GM23338 (cell line): ENCODE data around the gene RSL1D1.

Source experiments
- CREB1 ChIP-seq: fragments of 250-450 bp; sonication (Bioruptor Pico); IDR thresholded peaks from 2 replicates; pipeline ENCODE4 v1.5.0; 2020; ENCODE audit warnings: low read depth, mild to moderate bottlenecking, moderate library complexity
- EZH2 ChIP-seq: fragments of 200-600 bp; sonication (generic); IDR thresholded peaks from one replicate; pipeline ENCODE4 v1.8.0; 2017; ENCODE audit warnings: antibody characterized with exemption, mild to moderate bottlenecking, low read depth; ENCODE audit not compliant: unreplicated experiment
- POLR2AphosphoS5 ChIP-seq: IDR thresholded peaks from 2 replicates; pipeline ENCODE4 v1.6.1; 2016; ENCODE audit warnings: antibody characterized with exemption, low read depth
- ZNF114 ChIP-seq: fragments of 250-450 bp; sonication (Bioruptor Pico); IDR thresholded peaks from 2 replicates; pipeline ENCODE4 v1.5.0; 2020; ENCODE audit warnings: mild to moderate bottlenecking, moderate library complexity
- TF ChIP-seq, protein P1 (sequence below), 2 experiments: fragments of 200-600 bp in 1 of 2; sonication (generic) in 1 of 2; conservative IDR thresholded peaks; 2 replicates each; pipeline versions ENCODE4 v1.5.1 to v1.6.1; 2016 to 2017; ENCODE audit warnings: antibody characterized with exemption in 2 of 2, low read depth in 2 of 2, mild to moderate bottlenecking in 2 of 2, moderate library complexity in 1 of 2

DNA sequence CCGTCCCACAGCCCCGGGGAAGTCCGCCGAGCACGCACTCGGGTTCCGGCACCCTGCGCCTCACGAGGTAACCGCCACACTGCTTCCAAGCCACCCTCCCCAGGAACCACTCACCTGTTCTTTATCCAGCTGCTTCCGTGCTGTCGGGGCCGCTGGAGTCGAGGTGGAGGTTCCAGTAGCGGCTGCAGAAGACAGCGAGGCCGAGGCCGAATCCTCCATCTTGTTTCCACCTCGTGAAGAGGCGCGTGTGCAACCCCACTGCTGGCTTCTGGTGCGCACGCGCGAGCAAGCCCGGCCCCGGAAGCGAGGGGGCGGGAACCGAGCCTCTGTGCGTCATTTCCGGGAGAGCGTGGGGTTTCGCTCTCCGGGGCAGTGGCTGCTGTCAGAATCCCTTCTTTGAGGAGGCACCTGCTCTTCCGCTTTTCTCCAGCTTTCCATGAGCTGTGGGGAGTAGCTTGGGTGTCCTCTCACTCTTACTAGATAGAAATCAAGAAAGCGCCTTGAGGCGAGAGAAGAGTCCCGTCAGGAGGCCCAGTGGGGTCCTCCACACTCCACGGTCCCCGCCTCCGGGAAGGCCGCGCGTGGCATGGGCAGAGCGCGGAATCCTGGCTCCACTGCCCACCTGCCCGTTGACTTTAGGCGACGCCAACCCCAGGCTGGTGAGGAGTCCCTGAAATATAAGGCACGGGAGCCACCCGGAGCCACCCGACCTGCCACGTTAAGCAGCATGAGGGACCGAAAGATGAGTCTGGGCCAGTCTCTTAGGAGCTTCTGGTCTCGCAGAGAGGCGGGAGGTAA is at the start of gene RSL1D1:
- TF ChIP-seq, protein P1, sequence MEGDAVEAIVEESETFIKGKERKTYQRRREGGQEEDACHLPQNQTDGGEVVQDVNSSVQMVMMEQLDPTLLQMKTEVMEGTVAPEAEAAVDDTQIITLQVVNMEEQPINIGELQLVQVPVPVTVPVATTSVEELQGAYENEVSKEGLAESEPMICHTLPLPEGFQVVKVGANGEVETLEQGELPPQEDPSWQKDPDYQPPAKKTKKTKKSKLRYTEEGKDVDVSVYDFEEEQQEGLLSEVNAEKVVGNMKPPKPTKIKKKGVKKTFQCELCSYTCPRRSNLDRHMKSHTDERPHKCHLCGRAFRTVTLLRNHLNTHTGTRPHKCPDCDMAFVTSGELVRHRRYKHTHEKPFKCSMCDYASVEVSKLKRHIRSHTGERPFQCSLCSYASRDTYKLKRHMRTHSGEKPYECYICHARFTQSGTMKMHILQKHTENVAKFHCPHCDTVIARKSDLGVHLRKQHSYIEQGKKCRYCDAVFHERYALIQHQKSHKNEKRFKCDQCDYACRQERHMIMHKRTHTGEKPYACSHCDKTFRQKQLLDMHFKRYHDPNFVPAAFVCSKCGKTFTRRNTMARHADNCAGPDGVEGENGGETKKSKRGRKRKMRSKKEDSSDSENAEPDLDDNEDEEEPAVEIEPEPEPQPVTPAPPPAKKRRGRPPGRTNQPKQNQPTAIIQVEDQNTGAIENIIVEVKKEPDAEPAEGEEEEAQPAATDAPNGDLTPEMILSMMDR (conservative IDR thresholded peaks at IDR 0.05; ENCODE audit: low read depth in 2 of 2) = no peak
- TF ChIP-seq POLR2AphosphoS5 (peak; percentile 98), CREB1 (CRISPR knock-in tag) (peak; percentile 93), ZNF114 (CRISPR knock-in tag) (no peak), EZH2 (no peak)
